Measurements from ENCODE around the gene PPP3CB.

PPP3CB gene

DNA sequence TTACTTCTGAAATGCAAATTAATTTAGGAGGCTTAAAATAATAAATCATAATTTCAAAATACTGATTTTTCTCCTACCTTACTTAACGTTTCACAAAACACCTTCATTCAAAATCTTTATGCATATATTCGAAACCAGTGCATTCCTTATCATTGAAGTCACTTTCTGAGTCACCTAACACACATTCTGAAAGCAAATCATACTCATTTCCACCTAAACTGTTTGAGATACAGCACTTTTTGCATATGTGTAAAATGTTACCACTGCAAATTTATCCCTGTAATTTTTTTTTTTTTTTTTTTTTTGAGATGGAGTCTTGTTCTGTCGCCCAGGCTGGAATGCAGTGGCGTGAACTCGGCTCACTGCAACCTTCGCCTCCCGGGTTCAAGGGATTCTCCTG is 15.7 kb downstream of the PPP3CB start:
- peak; percentile 18 for DNase-seq (ENCODE audit: low read depth)

DNA sequence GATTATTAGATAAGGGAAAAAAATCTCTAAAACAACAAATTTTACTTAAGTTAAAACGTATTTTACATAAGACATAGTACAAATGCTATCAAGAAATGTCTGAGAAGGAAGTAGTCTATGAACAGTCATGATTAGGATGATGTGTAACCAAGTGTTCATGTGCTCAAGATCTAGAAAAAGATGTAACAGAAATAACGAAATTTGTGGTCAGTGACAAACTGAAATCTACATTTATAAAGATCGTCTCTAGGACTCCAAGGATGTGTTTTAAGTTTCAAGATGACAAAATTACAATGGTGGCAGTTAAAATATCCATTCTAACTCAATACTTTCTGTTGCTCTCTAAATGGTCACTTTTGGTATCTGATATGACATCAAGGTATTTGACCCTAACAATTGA is 17.2 kb downstream of the PPP3CB start:
- DNase-seq (ENCODE audit: low read depth): no peak

DNA sequence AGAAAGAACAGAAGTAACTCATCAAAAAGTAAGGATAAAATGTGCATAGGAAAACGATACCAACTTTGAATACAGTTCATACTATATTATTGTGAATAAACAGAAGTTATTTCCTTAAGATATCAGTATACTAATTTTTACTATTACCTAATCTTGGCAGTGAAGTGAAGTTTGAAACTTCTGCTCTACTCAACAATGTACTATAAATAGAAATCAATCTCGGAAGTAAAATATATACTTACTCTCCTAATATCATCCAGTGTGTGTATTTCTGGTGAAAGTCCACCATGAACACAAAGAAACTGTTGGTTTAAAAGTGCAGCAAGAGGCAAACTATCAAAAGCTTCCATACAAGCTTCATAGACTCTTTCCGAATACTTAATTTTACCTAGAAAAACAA is 24.6 kb downstream of the PPP3CB start:
- DNase-seq (ENCODE audit: low read depth): no peak

DNA sequence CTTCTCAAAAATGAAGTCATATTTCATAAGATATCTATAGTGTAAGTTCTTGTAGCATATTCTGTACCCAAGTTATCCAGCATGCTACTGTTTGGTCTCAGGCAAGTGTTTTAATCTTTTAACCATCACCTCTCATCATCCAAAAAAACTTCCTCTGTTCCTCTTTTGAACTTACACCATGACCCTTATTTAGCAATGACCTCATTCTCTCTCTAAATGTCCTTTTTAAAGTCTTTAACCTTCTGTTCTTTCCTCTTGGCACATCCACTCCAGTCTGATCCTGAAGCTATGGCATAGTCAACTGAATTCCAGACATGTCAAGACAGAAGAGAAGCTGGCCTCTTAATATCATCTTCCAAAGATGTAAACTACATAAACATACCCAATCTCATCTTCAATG is 26.2 kb downstream of the PPP3CB start:
- no peak for DNase-seq (ENCODE audit: low read depth)

GRCh38 chr10:73467206-73467605 is 28.6 kb downstream of the PPP3CB start:
- DNase-seq (ENCODE audit: low read depth): no peak

- no peak for DNase-seq (ENCODE audit: low read depth)
Observed at GRCh38 chr10:73465978-73466726, 29.7 kb downstream of the PPP3CB start.

- no peak for DNase-seq (ENCODE audit: low read depth)
Observed at GRCh38 chr10:73460897-73461296, 34.9 kb downstream of the PPP3CB start.

DNA sequence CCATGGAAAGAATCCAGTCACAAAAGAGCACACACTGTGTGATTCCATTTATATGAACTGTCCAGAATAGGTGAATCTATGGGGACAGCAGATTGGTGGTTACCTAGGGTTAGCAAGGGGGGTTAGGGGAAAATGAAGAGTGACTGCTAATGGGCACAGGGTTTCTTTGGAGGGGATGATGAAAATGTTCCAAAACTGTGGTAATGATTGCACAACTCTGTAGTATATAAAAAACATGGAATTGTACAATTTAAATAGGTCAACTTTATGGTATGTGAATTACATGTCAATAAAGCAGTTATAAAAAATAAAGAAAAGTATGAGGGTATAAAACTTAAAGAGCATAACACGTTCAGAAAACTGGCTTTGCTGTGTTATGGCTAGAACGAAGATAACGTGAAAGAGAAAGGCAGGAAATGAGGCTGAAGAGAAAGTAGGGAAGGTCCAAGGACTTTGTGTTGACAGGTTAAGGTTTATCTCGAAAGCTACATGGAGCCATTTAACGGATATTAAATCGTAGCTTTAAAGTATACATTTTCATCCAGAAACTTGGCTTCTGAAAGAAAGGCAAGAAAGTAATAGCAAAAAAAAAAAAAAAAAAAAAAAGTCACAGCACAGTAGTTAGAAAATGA is 36.0 kb downstream of the PPP3CB start:
- no peak for DNase-seq (ENCODE audit: low read depth)

DNA sequence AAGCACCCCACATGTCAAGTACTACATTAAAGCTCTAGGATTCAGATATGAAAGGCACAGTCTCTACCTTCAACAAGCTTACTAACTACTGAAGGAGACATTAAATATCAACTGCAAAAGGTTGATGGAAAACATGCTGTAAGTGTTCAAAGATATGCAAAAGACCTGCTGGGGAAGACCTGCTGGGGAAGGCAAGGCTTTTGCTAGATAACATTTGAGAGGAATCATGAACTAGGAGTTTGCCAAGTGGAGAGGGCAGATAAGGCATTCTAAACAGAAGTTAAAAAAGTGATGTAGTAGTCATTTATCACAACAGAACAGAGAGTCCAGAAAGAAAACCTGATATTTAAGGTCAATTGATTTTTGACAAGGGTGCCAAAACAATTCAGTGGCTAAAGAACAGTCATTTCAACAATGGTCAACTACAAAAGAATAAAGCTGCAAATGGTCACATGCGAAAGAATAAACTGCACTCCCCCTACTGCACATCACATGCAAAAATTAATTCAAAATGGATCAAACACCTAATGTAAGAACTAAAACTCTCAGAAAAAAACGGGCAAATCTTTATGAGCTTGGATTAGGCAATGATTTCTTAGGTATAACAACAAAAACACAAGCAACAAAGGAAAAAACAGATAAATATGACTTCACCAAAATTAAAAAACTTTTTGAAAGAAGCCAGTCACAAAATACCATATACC is 39.5 kb downstream of the PPP3CB start:
- DNase-seq (ENCODE audit: low read depth): no peak

DNA sequence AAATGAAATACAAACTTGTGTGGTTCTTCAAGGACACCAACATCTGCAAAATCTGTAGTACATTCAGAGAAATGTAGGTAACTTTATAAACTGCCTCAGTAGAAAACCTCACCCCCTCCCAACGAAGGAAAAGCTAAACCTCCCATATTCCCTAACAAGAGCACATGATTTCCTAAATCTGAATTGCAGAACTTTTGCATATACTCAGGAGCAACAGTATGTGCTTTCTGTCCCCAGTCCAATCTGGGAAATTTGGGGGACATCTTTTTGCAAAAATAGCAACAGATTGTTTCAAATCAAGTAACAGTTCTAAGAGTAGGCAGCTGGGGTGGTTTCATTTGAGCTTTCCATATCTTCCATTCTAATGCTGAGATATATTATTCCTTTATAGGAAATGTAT is 46.7 kb downstream of the PPP3CB start:
- DNase-seq (ENCODE audit: low read depth): no peak

GRCh38 chr10:73448384-73448783 is 47.4 kb downstream of the PPP3CB start:
- no peak for DNase-seq (ENCODE audit: low read depth)

GRCh38 chr10:73446926-73447325 is 48.9 kb downstream of the PPP3CB start:
- DNase-seq (ENCODE audit: low read depth): no peak

- no peak for DNase-seq (ENCODE audit: low read depth)
Observed at GRCh38 chr10:73444457-73444856, 51.4 kb downstream of the PPP3CB start.

DNA sequence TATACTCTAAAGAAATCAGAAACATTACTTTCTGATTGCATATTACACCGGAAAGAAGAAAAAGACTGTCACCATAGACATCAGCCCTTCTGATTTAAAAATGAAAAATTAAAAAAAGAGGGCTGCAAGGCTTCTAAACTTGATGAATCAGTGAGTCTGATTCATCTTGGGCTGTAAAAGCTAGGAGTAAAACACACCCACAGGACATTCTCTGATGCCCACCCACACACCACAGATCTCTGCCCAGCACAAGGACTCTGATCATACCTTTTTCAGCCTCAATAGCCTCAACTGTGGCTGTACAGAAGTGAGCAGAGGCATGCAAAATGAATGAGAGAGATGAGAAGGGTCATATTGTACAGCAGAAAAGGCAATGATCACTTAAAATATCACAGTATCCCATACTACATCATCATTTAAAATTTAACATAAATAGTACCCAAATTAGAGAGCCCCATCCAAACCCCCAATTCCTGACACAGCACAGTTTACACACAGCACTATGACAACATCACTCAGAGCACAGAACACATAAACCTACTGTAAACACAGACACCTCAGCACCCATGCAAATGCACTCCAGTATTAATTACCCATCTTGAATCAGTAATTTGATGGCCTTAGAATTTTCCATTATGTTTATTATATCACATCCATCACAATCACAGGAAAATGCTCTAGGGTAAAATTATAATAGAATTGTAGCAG is 56.1 kb downstream of the PPP3CB start:
- DNase-seq (ENCODE audit: low read depth): peak; percentile 32

- DNase-seq (ENCODE audit: low read depth): no peak
Observed at GRCh38 chr10:73439055-73439454, 56.8 kb downstream of the PPP3CB start.

DNA sequence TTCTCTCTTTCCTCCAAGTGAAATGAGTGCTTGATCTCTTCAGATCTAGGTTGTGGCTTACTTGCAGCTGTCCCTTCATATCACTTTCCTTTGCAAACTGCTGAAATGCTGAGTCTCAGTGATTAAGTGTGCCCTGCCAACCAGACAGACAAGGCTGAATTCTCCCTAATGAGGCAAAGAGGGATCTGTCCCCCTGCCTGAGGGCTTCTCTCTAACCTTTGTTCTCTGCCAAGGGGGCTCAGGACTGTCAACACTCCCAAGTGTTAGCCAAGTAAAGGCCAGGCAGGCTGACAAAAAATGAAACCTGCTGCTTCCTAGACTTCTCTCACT is 62.3 kb downstream of the PPP3CB start, which contains the start of gene MSS51:
TSS of gene MSS51 (minus strand) at position 24 of the 330 bp plus-strand sequence. CDS start 5,277 bp downstream, outside the sequence.
- DNase-seq (ENCODE audit: low read depth): no peak

DNA sequence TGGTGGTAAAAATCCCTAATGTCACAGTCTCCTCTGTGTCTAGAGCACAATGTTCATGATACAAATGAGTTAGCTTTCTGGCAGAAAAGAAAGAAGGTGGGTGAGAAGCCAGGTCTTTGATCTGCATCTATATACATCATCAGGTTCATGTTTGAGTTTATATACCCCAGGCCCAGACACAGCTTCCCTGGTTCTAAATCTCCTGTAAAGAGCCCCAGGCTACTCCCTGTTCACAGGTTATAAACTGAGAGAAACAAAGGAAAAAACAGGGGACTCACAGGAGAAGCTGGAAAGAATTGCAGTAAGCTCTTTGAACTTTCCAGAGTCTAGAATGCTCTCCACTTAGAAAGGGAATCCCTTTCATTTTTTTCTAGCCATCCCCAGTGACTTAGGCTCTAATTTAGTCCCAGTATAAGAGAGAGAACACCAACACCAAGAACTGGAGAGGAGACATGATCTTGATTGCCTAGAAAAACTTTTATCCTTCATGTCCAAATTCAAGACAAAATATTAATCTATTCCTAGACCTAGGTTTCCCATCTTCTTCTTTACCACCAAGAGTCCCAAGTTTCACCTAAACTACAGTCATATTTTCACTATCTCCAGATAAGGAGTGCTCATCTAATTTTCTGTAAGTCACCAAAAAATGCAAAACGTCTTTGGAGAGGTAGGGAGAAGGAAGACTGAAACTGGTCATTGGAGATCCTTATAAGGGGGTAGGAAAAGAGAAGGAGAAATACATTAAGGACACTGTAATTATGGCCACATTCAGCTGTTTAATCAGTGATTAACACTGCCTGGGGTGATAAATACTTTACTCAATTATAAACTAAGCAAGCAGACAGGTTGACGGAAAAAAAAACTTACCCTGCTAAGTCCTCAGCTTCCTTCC is 62.9 kb downstream of the PPP3CB start:
- DNase-seq (ENCODE audit: low read depth): no peak

- no peak for DNase-seq (ENCODE audit: low read depth)
Observed at GRCh38 chr10:73426318-73426717, 69.5 kb downstream of the PPP3CB start.

DNA sequence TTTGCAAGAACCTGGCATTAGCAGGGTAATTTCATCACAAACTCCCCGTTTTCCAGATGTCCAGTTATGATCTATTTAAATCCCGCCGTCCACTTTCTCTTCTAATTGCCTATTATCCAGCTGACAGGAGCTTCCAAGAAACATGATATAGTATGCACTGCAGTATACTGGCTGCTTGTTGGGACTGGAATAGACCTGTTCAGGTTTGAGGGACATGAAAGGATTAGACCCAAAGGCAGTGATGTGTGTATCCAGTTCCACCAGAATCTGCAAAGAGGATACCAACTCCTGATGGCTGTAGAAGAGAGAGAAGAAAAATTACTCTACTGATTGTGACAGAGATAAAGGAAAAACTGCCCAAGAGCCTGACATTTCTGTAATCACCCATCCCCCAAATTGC is 71.3 kb downstream of the PPP3CB start:
- DNase-seq (ENCODE audit: low read depth): no peak

DNA sequence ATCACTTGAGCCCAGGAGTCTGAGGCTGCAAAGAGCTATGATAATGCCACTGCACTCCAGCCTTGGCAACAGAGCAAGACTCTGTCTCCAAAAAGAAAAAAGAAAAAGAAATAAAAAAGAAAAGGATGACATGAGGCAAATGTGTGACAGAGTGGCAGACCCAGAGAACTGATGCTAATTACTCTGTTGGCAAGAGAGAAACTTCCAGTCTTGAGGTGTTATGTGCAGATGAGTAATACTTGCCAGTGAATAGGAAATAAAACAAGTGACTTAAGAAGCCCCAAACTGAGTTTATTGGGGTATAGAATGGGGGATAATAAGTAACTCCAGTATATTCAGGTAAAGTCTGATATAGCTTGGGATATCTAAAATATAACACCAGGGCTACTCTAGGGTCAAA is 72.5 kb downstream of the PPP3CB start:
- no peak for DNase-seq (ENCODE audit: low read depth)

- DNase-seq (ENCODE audit: low read depth): no peak
Observed at GRCh38 chr10:73416571-73416970, 79.3 kb downstream of the PPP3CB start.

Data from GM04503 (cell line).